ENCODE measurements around the gene WIZ.
A peak's percentile ranks its signal among the peaks of the same experiment; 100 is the strongest.
"Not testable (repeated sequence)": the region's sequence is repeated elsewhere in the genome, so short reads cannot be mapped to it uniquely, and the experiment has no call there.

Gene WIZ

GRCh38 chr19:15427991-15428471 is 21.7 kb downstream of the WIZ start:
- DNase-seq: no peak

GRCh38 chr19:15427350-15427700 is 22.4 kb downstream of the WIZ start:
- DNase-seq: no peak

- DNase-seq: no peak
Measured at GRCh38 chr19:15426485-15427349, 23.0 kb downstream of the WIZ start.

GRCh38 chr19:15425321-15425950 is 24.3 kb downstream of the WIZ start:
- DNase-seq: no peak

GRCh38 chr19:15424692-15425272 is 25.0 kb downstream of the WIZ start:
- no peak for DNase-seq

- DNase-seq: no peak
Measured at GRCh38 chr19:15424121-15424520, 25.6 kb downstream of the WIZ start.

GRCh38 chr19:15423130-15423529 is 26.6 kb downstream of the WIZ start:
- no peak for DNase-seq

- DNase-seq: no peak
Measured at GRCh38 chr19:15422296-15423075, 27.3 kb downstream of the WIZ start.

- DNase-seq: no peak
Measured at GRCh38 chr19:15421721-15422260, 28.0 kb downstream of the WIZ start.

GRCh38 chr19:15421136-15421695 is 28.5 kb downstream of the WIZ start:
- DNase-seq: no peak

- DNase-seq: no peak
Measured at GRCh38 chr19:15419413-15420025, 30.2 kb downstream of the WIZ start.

GRCh38 chr19:15418579-15419412 is 31.0 kb downstream of the WIZ start, which contains the start of gene AKAP8L:
AKAP8L (minus strand) TSS chr19:15418988; CDS start chr19:15418923, 65 bp downstream.
- peak; percentile 100 for DNase-seq

- no peak for DNase-seq
Measured at GRCh38 chr19:15418231-15418578, 31.6 kb downstream of the WIZ start.

- DNase-seq: no peak
Measured at GRCh38 chr19:15417699-15418098, 32.1 kb downstream of the WIZ start.

- DNase-seq: no peak
Measured at GRCh38 chr19:15412832-15413231, 36.9 kb downstream of the WIZ start.

GRCh38 chr19:15411351-15411750 is 38.4 kb downstream of the WIZ start:
- not testable (repeated sequence) for DNase-seq

- no peak for DNase-seq
Measured at GRCh38 chr19:15404780-15405211, 45.0 kb downstream of the WIZ start.

- no peak for DNase-seq
Measured at GRCh38 chr19:15404097-15404779, 45.5 kb downstream of the WIZ start.

- DNase-seq: no peak
Measured at GRCh38 chr19:15403151-15403531, 46.6 kb downstream of the WIZ start.

GRCh38 chr19:15402411-15403150 is 47.2 kb downstream of the WIZ start:
- no peak for DNase-seq
